HG02943 (cell line): ENCODE measurements around the gene CLIP2.
A peak's percentile ranks its signal among the peaks of the same experiment; 100 is the strongest.

Experiments
- ATAC-seq: cut with Tn5 transposase; IDR thresholded peaks from one replicate; pipeline ENCODE4 v1.9.1; 2021; ENCODE audit warnings: mild to moderate bottlenecking, low read depth, moderate library complexity; ENCODE audit not compliant: unreplicated experiment

CLIP2 gene

GRCh38 chr7:74269757-74270277, 19.4 kb upstream of the CLIP2 start:
- no peak for ATAC-seq

DNA sequence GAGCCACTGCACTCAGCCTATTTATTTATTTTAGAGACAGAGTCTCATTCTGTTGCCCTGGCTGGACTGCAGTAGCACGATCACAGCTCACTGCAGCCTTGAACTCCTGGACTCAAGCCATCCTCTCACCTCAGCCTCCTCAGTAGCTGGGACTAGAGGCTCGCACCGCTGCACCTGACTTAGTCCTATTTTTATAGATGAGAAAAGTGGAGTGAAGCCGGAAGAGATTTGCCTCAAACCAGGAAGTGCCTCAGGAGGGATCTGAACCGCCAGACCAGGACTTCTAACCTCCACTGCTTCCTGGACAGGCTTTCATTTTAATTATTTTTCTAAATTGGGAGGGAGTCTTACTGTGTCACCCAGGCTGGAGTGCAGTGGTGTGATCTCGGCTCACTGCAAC, 17.5 kb upstream of the CLIP2 start:
- no peak for ATAC-seq

GRCh38 chr7:74272305-74273038, 16.7 kb upstream of the CLIP2 start:
- ATAC-seq = peak; percentile 58

- no peak for ATAC-seq
Observed at GRCh38 chr7:74275401-74275881, 13.8 kb upstream of the CLIP2 start.

DNA sequence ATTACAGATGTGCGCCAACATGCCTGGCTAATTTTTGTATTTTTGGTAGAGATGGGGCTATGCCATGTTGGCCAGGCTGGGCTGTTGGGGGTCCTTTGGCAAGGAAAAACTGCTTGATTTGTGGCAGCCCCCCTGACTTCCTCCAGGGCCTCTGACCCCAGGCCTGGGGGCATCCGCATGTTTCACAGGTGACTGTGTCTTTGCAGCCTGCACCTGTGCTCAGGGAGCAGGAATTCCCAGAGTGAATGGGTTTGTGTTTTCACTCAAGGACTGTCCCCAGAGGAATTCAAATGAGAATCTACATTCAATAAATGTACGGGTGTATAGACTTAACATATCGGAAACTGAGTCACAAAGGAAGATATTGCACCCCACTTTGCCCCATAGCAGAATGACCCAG, 11.6 kb upstream of the CLIP2 start:
- ATAC-seq = no peak

- no peak for ATAC-seq
Observed at GRCh38 chr7:74280985-74281384, 8.2 kb upstream of the CLIP2 start.

DNA sequence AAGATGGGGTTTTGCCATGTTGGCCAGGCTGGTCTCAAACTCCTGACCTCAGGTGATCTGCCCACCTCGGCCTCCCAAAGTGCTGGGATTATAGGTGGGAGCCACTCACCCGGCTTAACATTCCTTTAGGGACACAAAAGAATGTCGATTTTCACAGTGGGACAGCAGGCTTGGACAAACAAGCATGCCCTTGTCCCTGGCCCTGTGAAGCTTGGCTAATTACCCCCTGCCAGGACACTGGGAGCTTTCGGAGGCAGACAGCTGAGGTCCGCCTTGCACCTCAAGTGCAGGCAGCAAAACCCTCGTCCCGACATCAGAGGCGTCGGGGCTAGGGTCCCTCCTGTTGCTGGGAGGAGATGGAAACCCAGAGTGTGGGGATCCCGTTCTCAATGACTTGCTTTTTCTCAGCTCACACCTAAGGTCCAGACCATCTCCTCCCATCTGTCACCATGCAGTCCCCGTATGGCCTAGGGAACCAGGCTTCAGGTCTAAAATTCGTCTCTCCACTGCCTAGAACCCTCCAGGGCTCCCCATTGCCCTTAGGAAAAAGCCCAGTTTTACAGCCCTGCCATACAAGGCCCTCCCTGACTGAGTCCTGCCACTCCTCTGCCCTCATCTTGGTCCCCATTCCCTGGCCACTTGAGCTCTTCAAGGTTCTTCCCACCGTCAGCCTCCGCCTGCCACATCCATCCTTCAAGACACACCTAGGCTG, 6.3 kb upstream of the CLIP2 start:
- no peak for ATAC-seq

DNA sequence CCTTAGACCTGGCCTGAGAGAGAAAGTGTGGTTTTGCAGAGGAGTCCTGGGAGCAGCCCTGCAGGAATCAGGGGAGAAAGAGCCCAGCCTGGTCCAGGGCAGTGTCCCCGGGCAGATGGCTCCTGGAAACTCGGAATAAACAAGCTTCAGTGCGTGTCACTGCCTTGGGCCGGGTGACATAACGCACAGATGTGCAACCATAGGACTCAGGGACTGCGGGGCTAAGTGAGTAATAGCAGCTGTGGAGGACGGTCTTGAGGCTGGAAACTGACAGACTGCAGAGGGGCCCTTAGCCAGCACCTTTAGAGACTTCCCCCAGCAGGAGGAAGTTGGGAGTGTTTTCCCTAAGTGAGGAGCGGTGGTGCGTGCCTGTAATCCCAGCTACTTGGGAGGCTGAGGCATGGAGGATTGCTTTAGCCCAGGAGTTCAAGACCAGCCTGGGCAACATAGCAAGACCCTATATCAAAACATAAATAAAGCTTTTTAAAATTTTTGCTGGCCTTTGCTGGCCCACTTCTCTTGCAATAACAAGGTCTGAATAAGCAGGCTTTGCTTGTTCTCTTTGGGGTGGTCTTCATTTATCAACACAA, 5.3 kb upstream of the CLIP2 start:
- no peak for ATAC-seq

DNA sequence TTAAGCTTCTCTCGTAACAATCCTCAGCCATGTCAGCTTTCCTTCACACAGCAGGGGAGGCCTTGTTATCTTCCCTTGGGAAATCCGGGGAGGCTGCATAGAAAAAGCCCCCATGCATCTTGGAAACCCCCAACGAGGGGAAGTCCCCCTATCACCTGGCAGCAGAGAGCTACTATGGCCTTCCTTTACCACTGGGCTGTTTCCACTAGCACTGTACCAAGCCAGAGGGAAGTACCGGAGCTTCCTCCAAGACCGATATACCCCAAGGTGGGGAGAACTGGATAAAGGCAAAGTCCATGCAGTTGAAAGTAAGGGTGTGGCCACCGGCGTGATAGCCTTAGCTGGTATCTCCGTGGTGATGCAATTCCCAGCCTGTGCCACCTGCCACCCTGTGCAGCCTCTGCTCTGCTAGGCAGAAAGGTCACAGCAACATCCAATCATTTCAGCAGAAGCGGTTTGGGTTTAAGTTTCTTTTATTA, 4.4 kb upstream of the CLIP2 start:
- no peak for ATAC-seq

DNA sequence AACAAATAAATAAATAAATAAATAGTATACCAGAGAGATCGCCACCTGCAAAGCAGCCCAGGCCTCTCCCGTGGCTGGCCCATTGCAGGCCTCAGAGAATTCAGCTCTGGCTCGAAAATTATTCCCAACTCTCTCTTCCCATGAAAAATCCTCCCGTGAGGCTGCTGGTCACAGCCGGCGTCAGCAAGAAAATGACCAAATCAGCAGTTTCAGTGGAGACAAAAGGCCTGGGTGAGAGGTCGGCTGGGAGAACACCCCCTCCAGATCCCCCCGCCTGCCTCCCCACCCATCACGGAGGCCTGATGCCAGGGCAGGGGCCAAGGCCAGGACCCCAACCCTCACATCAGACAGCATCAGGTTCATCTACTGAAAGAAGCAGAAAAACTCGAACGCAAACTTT, 3.1 kb upstream of the CLIP2 start:
- no peak for ATAC-seq

GRCh38 chr7:74287303-74288033, 1.7 kb upstream of the CLIP2 start:
- ATAC-seq = no peak

- no peak for ATAC-seq
Observed at GRCh38 chr7:74288034-74288881, 949 bp upstream of the CLIP2 start.

GRCh38 chr7:74289659-74290552, 699 bp downstream of the CLIP2 start:
- ATAC-seq = no peak

GRCh38 chr7:74290553-74290950, 1.3 kb downstream of the CLIP2 start:
- no peak for ATAC-seq

DNA sequence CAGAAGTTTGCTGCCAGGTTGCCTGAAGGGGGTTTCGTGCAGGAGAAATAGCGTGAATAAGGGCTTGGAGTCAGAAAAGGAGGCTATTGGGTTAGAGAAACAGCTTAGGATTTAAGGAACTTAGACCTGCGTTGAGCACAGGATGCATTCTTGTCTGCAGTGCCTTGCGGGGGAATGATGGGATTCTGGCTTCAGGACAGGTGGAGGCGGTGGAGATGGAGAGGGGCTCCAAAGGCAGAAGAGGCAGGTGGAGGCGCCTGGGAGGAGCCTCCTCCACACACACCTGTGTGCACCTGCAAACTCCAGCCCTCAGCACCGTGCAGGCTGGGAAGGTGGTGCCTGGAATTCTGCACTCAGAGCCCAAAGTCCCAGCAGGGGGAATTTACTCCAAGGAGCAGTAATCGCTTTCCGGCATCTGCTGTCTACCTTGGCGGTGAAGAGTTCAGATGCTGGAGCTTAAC, 1.8 kb downstream of the CLIP2 start:
- no peak for ATAC-seq

- no peak for ATAC-seq
Observed at GRCh38 chr7:74291535-74291934, 2.3 kb downstream of the CLIP2 start.

DNA sequence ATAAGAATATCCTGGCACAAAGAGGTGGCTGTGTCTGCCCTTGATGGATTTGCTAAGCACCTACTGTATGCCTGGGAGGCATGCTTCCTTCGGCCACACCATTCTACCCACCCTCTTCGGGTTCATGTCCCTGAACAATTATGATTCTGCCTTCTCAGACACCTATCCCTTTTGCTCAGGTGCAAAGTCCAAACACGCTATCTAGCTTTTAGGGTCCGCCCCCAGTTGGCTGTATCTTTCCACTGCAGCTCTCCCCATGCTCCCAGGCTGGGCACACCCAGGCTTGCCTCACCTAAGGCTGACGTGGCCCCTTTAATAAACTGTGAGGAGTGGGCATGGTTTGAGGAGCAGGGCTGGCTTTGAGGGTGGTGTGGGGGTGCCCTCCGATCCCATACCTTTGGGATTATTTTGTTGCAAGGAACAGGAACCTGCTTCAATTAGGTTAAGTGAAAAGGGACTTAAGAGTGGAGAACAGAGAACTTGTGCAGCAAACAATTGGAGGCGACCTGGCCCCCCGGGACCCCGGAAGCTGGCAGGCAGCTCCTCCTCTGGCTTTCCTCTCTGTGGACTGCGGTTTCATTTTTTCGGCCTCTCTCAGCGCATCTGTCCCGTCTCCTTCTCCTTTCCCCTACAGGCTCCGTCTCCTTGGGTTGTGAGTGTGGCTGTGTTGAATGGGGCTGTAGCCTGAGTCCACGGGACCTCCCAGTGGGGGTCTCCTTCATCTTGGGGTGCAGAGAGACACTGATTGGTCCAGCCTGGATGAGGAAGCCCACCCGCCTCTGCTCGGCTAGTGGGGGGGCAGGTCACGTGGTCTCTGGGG, 3.8 kb downstream of the CLIP2 start:
- no peak for ATAC-seq

GRCh38 chr7:74293577-74293908, 4.3 kb downstream of the CLIP2 start:
- no peak for ATAC-seq
